Measurements from ENCODE around the gene ASCC1. TPM values are rescaled to one million over a fixed set of nuclear protein-coding genes. Genes with fewer than 3 reads are reported as not detected.

Gene ASCC1
- total and polyA plus RNA-seq, 2 donors (not counting 1 experiment from before 2014, with no cell fraction given): 40.2 to 42.1 TPM

GRCh38 chr10:72239409-72239808, 23.3 kb upstream of the ASCC1 start:
- H3K4me2 ChIP-seq (ENCODE audit: extremely low read depth, insufficient read depth, low read length): no peak overlapping the region
- H3K27ac ChIP-seq (ENCODE audit: insufficient read depth, low read length): no peak overlapping the region
- no peaks in the 10 kb centered on the region for H3K79me2 ChIP-seq (ENCODE audit: control insufficient read depth, insufficient read depth, low read length)
- H2AFZ ChIP-seq (ENCODE audit: low read length): no peak overlapping the region
- no peak overlapping the region for H3K9ac ChIP-seq (ENCODE audit: insufficient read depth, low read length)
- peaks cover 9% of the 10 kb centered on the region for H3K4me1 ChIP-seq (ENCODE audit: control insufficient read depth, extremely low read depth, insufficient read depth, low read length)
- no peaks in the 10 kb centered on the region for H3K9me3 ChIP-seq (ENCODE audit: control insufficient read depth, insufficient read depth, low read depth, low read length)
- TF ChIP-seq EZH2 (IDR thresholded peaks at IDR 0.05; ENCODE audit: low read length, missing control alignments) (no peak), CTCF (conservative IDR thresholded peaks at IDR 0.05 in 1 of 2, IDR thresholded peaks at IDR 0.05 in 1 of 2; ENCODE audit: low read depth in 1 of 2, low read length in 2 of 2) (no peak)
- H3K36me3 ChIP-seq (ENCODE audit: control insufficient read depth, insufficient read depth, low read length): no peaks in the 10 kb centered on the region
- no peak for DNase-seq (ENCODE audit: low read depth in 2 of 2)
- no peaks in the 10 kb centered on the region for H4K20me1 ChIP-seq (ENCODE audit: control insufficient read depth, extremely low read depth, insufficient read depth, low read length)
- no peak overlapping the region for H3K4me3 ChIP-seq (replicated peaks in 1 of 4; ENCODE audit: control extremely low read depth in 1 of 4, insufficient read depth in 1 of 4, low read depth in 3 of 4, low read length in 4 of 4)
- H3K27me3 ChIP-seq (ENCODE audit: control insufficient read depth, insufficient read depth, low read length): no peaks in the 10 kb centered on the region

GRCh38 chr10:72238392-72239175, 22.5 kb upstream of the ASCC1 start:
- Histone ChIP-seq H3K27me3 (ENCODE audit: control insufficient read depth, insufficient read depth, low read length) (no peaks in the 10 kb centered on the region), H3K4me1 (ENCODE audit: control insufficient read depth, extremely low read depth, insufficient read depth, low read length) (peaks cover 5% of the 10 kb centered on the region), H3K79me2 (ENCODE audit: control insufficient read depth, insufficient read depth, low read length) (no peaks in the 10 kb centered on the region), H4K20me1 (ENCODE audit: control insufficient read depth, extremely low read depth, insufficient read depth, low read length) (no peaks in the 10 kb centered on the region), H3K9me3 (ENCODE audit: control insufficient read depth, insufficient read depth, low read depth, low read length) (no peaks in the 10 kb centered on the region), H3K4me3 (replicated peaks in 1 of 4; ENCODE audit: control extremely low read depth in 1 of 4, insufficient read depth in 1 of 4, low read depth in 3 of 4, low read length in 4 of 4) (no peak overlapping the region), H3K4me2 (ENCODE audit: extremely low read depth, insufficient read depth, low read length) (no peak overlapping the region), H3K27ac (ENCODE audit: insufficient read depth, low read length) (no peak overlapping the region), H3K36me3 (ENCODE audit: control insufficient read depth, insufficient read depth, low read length) (no peaks in the 10 kb centered on the region), H3K9ac (ENCODE audit: insufficient read depth, low read length) (no peak overlapping the region), H2AFZ (ENCODE audit: low read length) (no peak overlapping the region)
- DNase-seq (ENCODE audit: low read depth in 2 of 2): no peak
- TF ChIP-seq EZH2 (IDR thresholded peaks at IDR 0.05; ENCODE audit: low read length, missing control alignments) (no peak), CTCF (conservative IDR thresholded peaks at IDR 0.05 in 1 of 2, IDR thresholded peaks at IDR 0.05 in 1 of 2; ENCODE audit: low read depth in 1 of 2, low read length in 2 of 2) (no peak)

- no peaks in the 10 kb centered on the region for H3K79me2 ChIP-seq (ENCODE audit: control insufficient read depth, insufficient read depth, low read length)
- no peak overlapping the region for H3K4me3 ChIP-seq (replicated peaks in 1 of 4; ENCODE audit: control extremely low read depth in 1 of 4, insufficient read depth in 1 of 4, low read depth in 3 of 4, low read length in 4 of 4)
- H3K9me3 ChIP-seq (ENCODE audit: control insufficient read depth, insufficient read depth, low read depth, low read length): no peaks in the 10 kb centered on the region
- no peaks in the 10 kb centered on the region for H3K36me3 ChIP-seq (ENCODE audit: control insufficient read depth, insufficient read depth, low read length)
- H3K27me3 ChIP-seq (ENCODE audit: control insufficient read depth, insufficient read depth, low read length): no peaks in the 10 kb centered on the region
- no peak overlapping the region for H2AFZ ChIP-seq (ENCODE audit: low read length)
- H3K4me1 ChIP-seq (ENCODE audit: control insufficient read depth, extremely low read depth, insufficient read depth, low read length): no peaks in the 10 kb centered on the region
- TF ChIP-seq EZH2 (IDR thresholded peaks at IDR 0.05; ENCODE audit: low read length, missing control alignments) (no peak), CTCF (conservative IDR thresholded peaks at IDR 0.05 in 1 of 2, IDR thresholded peaks at IDR 0.05 in 1 of 2; ENCODE audit: low read depth in 1 of 2, low read length in 2 of 2) (no peak)
- no peak overlapping the region for H3K27ac ChIP-seq (ENCODE audit: insufficient read depth, low read length)
- no peaks in the 10 kb centered on the region for H4K20me1 ChIP-seq (ENCODE audit: control insufficient read depth, extremely low read depth, insufficient read depth, low read length)
- no peak overlapping the region for H3K9ac ChIP-seq (ENCODE audit: insufficient read depth, low read length)
- no peak overlapping the region for H3K4me2 ChIP-seq (ENCODE audit: extremely low read depth, insufficient read depth, low read length)
- no peak for DNase-seq (ENCODE audit: low read depth in 2 of 2)
Observed at GRCh38 chr10:72235544-72236279, 19.6 kb upstream of the ASCC1 start.
